GM19395 (cell line): ENCODE results near the gene CTBP1.

Experiments used
- ATAC-seq: cut with Tn5 transposase; IDR thresholded peaks from one replicate; pipeline ENCODE4 v1.9.1; 2021; ENCODE audit warnings: mild to moderate bottlenecking, moderate library complexity; ENCODE audit not compliant: unreplicated experiment

The CTBP1 gene

DNA sequence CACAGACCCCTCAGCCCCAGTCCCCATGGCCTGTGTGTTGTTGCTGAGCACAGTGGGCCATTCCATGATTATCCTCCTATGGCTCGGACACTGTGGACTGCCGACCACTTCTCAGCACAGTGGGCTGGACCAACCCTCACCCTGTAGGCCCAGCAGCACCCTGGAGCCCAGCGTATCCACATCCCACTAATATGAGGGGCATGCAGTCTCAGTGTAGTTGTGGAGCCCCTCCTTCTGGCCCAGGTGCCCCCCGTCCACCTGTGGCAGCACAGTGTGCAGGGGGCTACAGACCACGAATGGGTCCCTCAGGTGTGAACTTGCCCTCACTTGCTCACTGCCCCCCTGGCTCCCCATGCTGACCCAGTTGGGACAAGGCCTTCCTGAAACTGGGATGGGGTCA, 84.5 kb downstream of the CTBP1 start:
- no peak for ATAC-seq

- ATAC-seq, result no peak
Measured at GRCh38 chr4:1164040-1164439, 84.9 kb downstream of the CTBP1 start.
